Right cardiac atrium (tissue), 5 donors: ENCODE measurements around the gene MORC4. TPM values are rescaled to one million over a fixed set of nuclear protein-coding genes. Genes with fewer than 3 reads are reported as not detected.

ENCODE experiments used
- ATAC-seq, 2 donors: fragments of 200-7000 bp; cut with Tn5 transposase; one replicate each; pipeline versions ENCODE4 v1.8.0 to v1.9.1; 2020; ENCODE audit warnings: moderate library complexity in 2 of 2, mild to moderate bottlenecking in 1 of 2
- DNase-seq, 3 donors: peaks; one replicate each; pipeline ENCODE4 v3.0.0-alpha.2; 2020
- H3K27ac ChIP-seq: one replicate; pipeline ENCODE4 v1.5.1; 2013; ENCODE audit warnings: mild to moderate bottlenecking, low read length, control low read depth, moderate library complexity
- H3K27me3 ChIP-seq: one replicate; pipeline ENCODE4 v1.6.1; 2013; ENCODE audit not compliant: control insufficient read depth, insufficient read depth
- H3K4me1 ChIP-seq: one replicate; pipeline ENCODE4 v1.6.1; 2013; ENCODE audit warnings: low read length; ENCODE audit not compliant: control insufficient read depth, insufficient read depth
- H3K4me3 ChIP-seq: one replicate; pipeline ENCODE4 v1.5.1; 2013; ENCODE audit warnings: low read length, control low read depth
- H3K9me3 ChIP-seq: one replicate; pipeline ENCODE4 v1.6.1; 2013; ENCODE audit warnings: low read length; ENCODE audit not compliant: control insufficient read depth
- WGBS: extraction: QIAGEN DNeasy Blood & Tissue Kit; methylation state at CpG from one replicate; pipeline ENCODE4 v1.1.7; 2013; 5-methylcytosine and 5-hydroxymethylcytosine counted together
- intact Hi-C, 4 donors: fragments of 100-400 bp; cut with DNase I; formaldehyde crosslinking; loops; one replicate each; pipeline versions ENCODE4 v1.11.0 to v1.14.0; 2022 to 2023
- polyA plus RNA-seq: library from polyadenylated mRNA; stranded (reverse); fragments of 200-250 nt; gene quantifications from one replicate; pipeline ENCODE4 v1.2.3, GENCODE V29; 2013
- total RNA-seq, 4 donors: library from RNA; stranded (reverse); fragmentation: NEBNext Ultra II Directional; extraction: Animal tissue kit (Norgen Biotek cat#: 25700); gene quantifications; one replicate each; pipeline ENCODE4 v1.2.1, GENCODE V29; 2021
- donor health status: healthy with polysubstance abuse.
- donor health status: DM: no; HTN: yes; CAD: no.
- donor health status: DM: no; HTN: no; CAD: no.
- donor health status: DM: no; HTN: yes; CAD: no; lungs with severe emphysema.
- donor health status: DM: yes; HTN: yes; CAD: no.

Gene MORC4
- total and polyA plus RNA-seq, 5 donors: 2.1 to 6.6 (median 4.1) TPM

GRCh38 chrX:106906361-106906760, 93.7 kb downstream of the MORC4 start:
- WGBS: 47% methylated on average over 6 of the region's 6 CpGs
- Histone ChIP-seq H3K9me3 (no peaks in the 10 kb centered on the region), H3K4me3 (no peak overlapping the region), H3K27me3 (no peaks in the 10 kb centered on the region), H3K4me1 (no peaks in the 10 kb centered on the region), H3K27ac (no peak overlapping the region)
- DNase-seq (no peak), ATAC-seq (no peak)
- intact Hi-C loops: no loop called here

GRCh38 chrX:106905064-106905708, 94.8 kb downstream of the MORC4 start:
- H3K4me3 ChIP-seq: no peak overlapping the region
- intact Hi-C loops: no loop called here
- no peaks in the 10 kb centered on the region for H3K9me3 ChIP-seq
- ATAC-seq (no peak), DNase-seq (no peak)
- no peak overlapping the region for H3K27ac ChIP-seq
- H3K27me3 ChIP-seq: no peaks in the 10 kb centered on the region
- WGBS: 66% methylated on average over 4 of the region's 5 CpGs
- H3K4me1 ChIP-seq: no peaks in the 10 kb centered on the region

- no peak for ATAC-seq
- intact Hi-C loops: no loop called here
- 66% methylated on average over 5 of the region's 5 CpGs for WGBS
- no peak overlapping the region for H3K27ac ChIP-seq
- no peaks in the 10 kb centered on the region for H3K4me1 ChIP-seq
- DNase-seq: no peak
- no peak overlapping the region for H3K4me3 ChIP-seq
- H3K9me3 ChIP-seq: no peaks in the 10 kb centered on the region
- no peaks in the 10 kb centered on the region for H3K27me3 ChIP-seq
Observed at GRCh38 chrX:106903856-106904528, 96.0 kb downstream of the MORC4 start.

DNA sequence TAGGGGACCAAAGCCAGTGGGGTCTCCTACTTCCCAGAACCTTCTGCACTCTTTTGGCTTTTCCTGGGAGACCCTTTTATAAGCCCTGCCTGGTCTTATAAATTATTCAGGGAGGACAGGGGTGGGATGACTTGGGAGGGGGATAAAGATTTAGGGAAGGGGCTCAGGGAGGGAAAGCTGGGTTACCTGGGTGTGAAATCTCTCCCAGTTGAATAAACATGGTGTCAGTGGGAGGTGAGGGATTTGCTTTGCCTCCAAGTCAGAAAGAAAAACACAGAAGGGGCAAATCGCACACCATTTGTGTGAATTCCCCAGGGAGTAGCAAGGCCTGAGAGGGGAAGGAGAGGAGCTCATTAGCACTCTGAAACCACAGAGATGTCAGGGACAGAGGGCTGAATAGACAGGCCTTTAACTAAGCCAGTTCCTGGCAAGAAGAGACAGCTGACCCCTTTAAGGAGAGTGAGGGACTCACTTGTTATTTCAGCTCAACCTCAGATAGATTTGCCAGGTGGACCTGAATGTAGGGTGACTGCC, 96.7 kb downstream of the MORC4 start, which contains the start of gene RIPPLY1:
RIPPLY1 (minus strand) TSS at position 51 of the 534 bp plus-strand sequence. CDS start 54 bp downstream, outside the sequence.
- DNase-seq (no peak), ATAC-seq (no peak)
- H3K9me3 ChIP-seq: no peaks in the 10 kb centered on the region
- H3K4me1 ChIP-seq: no peaks in the 10 kb centered on the region
- no peak within 1 kb of the TSS for H3K4me3 ChIP-seq
- H3K27me3 ChIP-seq: no peaks in the 10 kb centered on the region
- WGBS: 81% methylated on average over 1 of the region's 1 CpG
- H3K27ac ChIP-seq: no peak within 1 kb of the TSS
- intact Hi-C loops: no loop called here

GRCh38 chrX:106902684-106903083, 97.3 kb downstream of the MORC4 start:
- no peak overlapping the region for H3K27ac ChIP-seq
- no peaks in the 10 kb centered on the region for H3K9me3 ChIP-seq
- H3K27me3 ChIP-seq: no peaks in the 10 kb centered on the region
- no peak for DNase-seq
- H3K4me3 ChIP-seq: no peak overlapping the region
- 96% methylated on average over 2 of the region's 2 CpGs for WGBS
- no peak for ATAC-seq
- no peaks in the 10 kb centered on the region for H3K4me1 ChIP-seq
- intact Hi-C loops: no loop called here

DNA sequence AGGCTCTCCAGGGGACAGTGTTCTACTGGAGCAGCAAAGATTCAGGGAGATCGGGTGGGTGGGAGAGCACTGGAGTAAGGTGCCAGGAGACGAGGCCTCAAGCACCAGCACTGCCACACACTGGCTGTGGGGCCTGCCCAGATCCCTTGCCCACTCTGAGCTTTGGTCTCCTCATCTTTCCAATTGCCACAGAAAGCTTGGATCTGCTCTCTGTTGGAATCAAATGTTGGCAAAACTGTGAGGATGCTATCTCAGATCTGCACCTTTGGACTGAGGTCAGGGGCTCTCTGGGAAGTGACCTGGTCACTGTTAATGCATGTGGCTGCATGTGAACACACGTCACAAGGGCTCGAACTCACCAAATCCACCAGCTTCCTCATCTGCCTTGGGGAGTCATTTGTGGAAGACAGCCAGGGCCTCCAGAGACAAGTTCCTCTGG, 98.2 kb downstream of the MORC4 start:
- Histone ChIP-seq H3K4me3 (no peak overlapping the region), H3K4me1 (no peaks in the 10 kb centered on the region), H3K27me3 (no peaks in the 10 kb centered on the region), H3K27ac (no peak overlapping the region), H3K9me3 (no peaks in the 10 kb centered on the region)
- ATAC-seq: no peak
- intact Hi-C loops: no loop called here
- DNase-seq: no peak
- 84% methylated on average over 4 of the region's 4 CpGs for WGBS

DNA sequence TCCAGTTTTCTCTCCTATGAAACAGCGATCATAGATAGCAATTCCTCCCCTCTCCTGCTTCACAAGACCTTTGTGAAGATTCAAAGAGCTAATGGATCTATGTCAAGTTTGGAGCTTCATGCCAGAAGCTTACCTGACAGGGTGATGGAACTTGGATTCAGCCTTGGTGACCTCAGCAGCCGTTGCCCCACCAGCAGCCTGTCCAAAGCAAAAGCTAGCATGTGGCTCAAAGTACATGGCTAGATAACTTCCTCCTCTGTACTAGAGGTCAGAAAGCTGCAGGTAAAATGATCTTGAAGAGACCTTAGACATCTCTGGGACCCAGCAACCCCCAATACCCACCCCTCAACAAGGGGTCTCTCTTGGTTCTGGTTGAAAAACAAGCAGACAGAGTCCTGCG, 98.7 kb downstream of the MORC4 start:
- no peak for ATAC-seq
- H3K4me1 ChIP-seq: no peaks in the 10 kb centered on the region
- no peak overlapping the region for H3K4me3 ChIP-seq
- H3K9me3 ChIP-seq: no peaks in the 10 kb centered on the region
- DNase-seq: no peak
- WGBS: 89% methylated on average over 3 of the region's 3 CpGs
- intact Hi-C loops: no loop called here
- H3K27me3 ChIP-seq: no peaks in the 10 kb centered on the region
- no peak overlapping the region for H3K27ac ChIP-seq

- WGBS: 93% methylated on average over 1 of the region's 1 CpG
- Histone ChIP-seq H3K27me3 (no peaks in the 10 kb centered on the region), H3K4me3 (no peak overlapping the region), H3K27ac (no peak overlapping the region), H3K4me1 (peaks cover 3% of the 10 kb centered on the region), H3K9me3 (no peaks in the 10 kb centered on the region)
- ATAC-seq: no peak
- DNase-seq: no peak
- intact Hi-C loops: loop anchor here in 1 of 4 donors (5.0 kb wide), 1 partner anchor 52 kb away; no protein-coding TSS in a partner anchor
Observed at GRCh38 chrX:106899841-106900240, 100.2 kb downstream of the MORC4 start.

DNA sequence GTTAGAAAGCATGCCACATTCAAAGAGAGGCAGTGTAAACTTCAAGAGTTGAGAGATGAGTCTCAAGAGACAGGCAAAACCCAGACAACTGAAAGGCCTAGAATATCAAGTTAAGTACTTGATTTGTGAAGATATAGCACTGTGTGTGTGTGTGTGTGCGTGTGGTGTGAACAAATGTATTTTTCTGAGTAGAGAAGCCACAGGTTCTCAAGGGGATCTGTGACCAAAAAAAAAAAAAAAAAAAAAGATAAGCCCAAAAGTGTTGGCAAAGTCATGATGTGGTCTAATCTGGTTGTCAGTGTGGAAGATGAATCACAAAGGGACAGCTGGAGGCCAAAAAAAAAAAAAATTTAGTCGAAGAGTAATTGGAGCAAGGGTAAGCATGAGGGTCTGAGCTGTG, 100.7 kb downstream of the MORC4 start:
- ATAC-seq (no peak), DNase-seq (no peak)
- WGBS: 36% methylated on average over 2 of the region's 2 CpGs
- Histone ChIP-seq H3K27me3 (no peaks in the 10 kb centered on the region), H3K9me3 (no peaks in the 10 kb centered on the region), H3K4me3 (no peak overlapping the region), H3K27ac (no peak overlapping the region), H3K4me1 (peaks cover 3% of the 10 kb centered on the region)
- intact Hi-C loops: loop anchor here in 1 of 4 donors (5.0 kb wide), 1 partner anchor 53 kb away; no protein-coding TSS in a partner anchor

GRCh38 chrX:106898462-106898861, 101.5 kb downstream of the MORC4 start:
- H3K27me3 ChIP-seq: no peaks in the 10 kb centered on the region
- H3K27ac ChIP-seq: no peak overlapping the region
- no peak overlapping the region for H3K4me3 ChIP-seq
- ATAC-seq: peak in 1 of 2 donors; percentile 40
- WGBS: 53% methylated on average over 1 of the region's 1 CpG
- H3K9me3 ChIP-seq: no peaks in the 10 kb centered on the region
- no peak for DNase-seq
- H3K4me1 ChIP-seq: peaks cover 3% of the 10 kb centered on the region
- intact Hi-C loops: loop anchor here in 1 of 4 donors (5.0 kb wide), 1 partner anchor 54 kb away; no protein-coding TSS in a partner anchor

- ATAC-seq (no peak), DNase-seq (no peak)
- H3K4me3 ChIP-seq: no peak overlapping the region
- WGBS: 82% methylated on average over 6 of the region's 6 CpGs
- H3K9me3 ChIP-seq: no peaks in the 10 kb centered on the region
- H3K4me1 ChIP-seq: peaks cover 3% of the 10 kb centered on the region
- H3K27me3 ChIP-seq: no peaks in the 10 kb centered on the region
- intact Hi-C loops: loop anchor here in 1 of 4 donors (5.0 kb wide), 1 partner anchor 55 kb away; no protein-coding TSS in a partner anchor
- no peak overlapping the region for H3K27ac ChIP-seq
Observed at GRCh38 chrX:106897259-106897658, 102.8 kb downstream of the MORC4 start.
